HepG2 (cell line): Measurements from ENCODE around the gene ZNF234. TPM values are rescaled to one million over a fixed set of nuclear protein-coding genes. Genes with fewer than 3 reads are reported as not detected.

Experiments
- ATAC-seq: fragments of 200-7000 bp; cut with Tn5 transposase; 3 replicates; pipeline ENCODE4 v1.9.1; 2020; ENCODE audit warnings: mild to moderate bottlenecking, moderate library complexity
- BruUV-seq: library from RNA; stranded (reverse); fragments of 400-500 nt; replicated peaks from 2 replicates; lab custom pipeline; 2021; lab: Mats Ljungman, UMichigan
- CTCF ChIA-PET: fragments of 300-600 bp; formaldehyde crosslinking; extraction: SDS; loops from one replicate; lab custom pipeline; 2021; ENCODE audit warnings: low total read pairs, inconsistent platforms, low intra/inter-chr PET ratio; lab: Yijun Ruan, JAX
- POLR2A ChIA-PET: fragments of 350-600 bp; sonication (Branson Sonifier 250); formaldehyde crosslinking; loops from one replicate; lab custom pipeline; 2020; ENCODE audit warnings: antibody characterized with exemption, inconsistent platforms; lab: Yijun Ruan, JAX
- DNase-seq: peaks from one replicate; pipeline ENCODE4 v3.0.0-alpha.2; 2015; ENCODE audit warnings: low spot score
- FAIRE-seq: peaks from 3 replicates; lab custom pipeline; 2011; peaks lifted over from hg19 to GRCh38; lab: Jason Lieb, UNC
- H2AFZ ChIP-seq: one replicate; pipeline ENCODE4 v1.6.1; 2011; ENCODE audit warnings: low read length, inconsistent platforms
- H3K27ac ChIP-seq: fragments of 300-600 bp; 3 replicates; pipeline ENCODE4 v1.8.0; 2011; ENCODE audit warnings: mixed run types, mild to moderate bottlenecking, mixed read lengths, low read length, inconsistent platforms; ENCODE audit not compliant: insufficient read depth; ENCODE audit errors: extremely low read length
- H3K27me3 ChIP-seq, 2 experiments: fragments of 200-600 bp in 1 of 2; 2 replicates in 1 of 2; 3 replicates in 1 of 2; pipeline versions ENCODE4 v1.6.0 to v1.8.0; 2011; ENCODE audit warnings: low read length in 2 of 2, mild to moderate bottlenecking in 2 of 2, moderate library complexity in 2 of 2, inconsistent platforms in 1 of 2; ENCODE audit not compliant: insufficient read depth in 2 of 2, control insufficient read depth in 1 of 2
- H3K36me3 ChIP-seq, 2 experiments: fragments of 200-600 bp in 1 of 2; replicated peaks in 1 of 2; 2 replicates in 1 of 2; 3 replicates in 1 of 2; pipeline versions ENCODE4 v1.5.1 to v1.8.0; 2011; ENCODE audit warnings: low read length in 2 of 2, inconsistent platforms in 1 of 2; ENCODE audit not compliant: insufficient read depth in 2 of 2, control insufficient read depth in 1 of 2
- H3K4me1 ChIP-seq: 2 replicates; pipeline ENCODE4 v1.5.1; 2012; ENCODE audit warnings: low read length, inconsistent platforms; ENCODE audit not compliant: insufficient read depth
- H3K4me2 ChIP-seq: 2 replicates; pipeline ENCODE4 v1.6.0; 2011; ENCODE audit warnings: low read depth, low read length, inconsistent platforms
- H3K4me3 ChIP-seq, 3 experiments: fragments of 200-600 bp in 1 of 3; sonication (generic), shearing (Covaris generic) in 1 of 3; replicated peaks in 1 of 3; 2 replicates each; pipeline ENCODE4 v1.5.1; 2011 to 2016; ENCODE audit warnings: low read length in 3 of 3, inconsistent platforms in 2 of 3, low read depth in 2 of 3, mild to moderate bottlenecking in 2 of 3, control low read depth in 1 of 3, mixed read lengths in 1 of 3; ENCODE audit not compliant: insufficient read depth in 1 of 3
- H3K79me2 ChIP-seq: one replicate; pipeline ENCODE4 v1.6.1; 2011; ENCODE audit warnings: low read length, inconsistent platforms; ENCODE audit not compliant: insufficient read depth
- H3K9ac ChIP-seq: 2 replicates; pipeline ENCODE4 v1.6.0; 2011; ENCODE audit warnings: mild to moderate bottlenecking, low read depth, low read length, inconsistent platforms; ENCODE audit not compliant: insufficient read depth
- H3K9me3 ChIP-seq: 2 replicates; pipeline ENCODE4 v1.5.1; 2012; ENCODE audit warnings: mild to moderate bottlenecking, low read length
- H4K20me1 ChIP-seq: 2 replicates; pipeline ENCODE4 v1.6.0; 2011; ENCODE audit warnings: inconsistent platforms, mild to moderate bottlenecking, low read length, moderate library complexity; ENCODE audit not compliant: insufficient read depth
- PAF1 ChIP-seq: IDR thresholded peaks from 2 replicates; pipeline ENCODE4 v1.6.1; 2016; ENCODE audit warnings: missing genetic modification reagents, missing compliant biosample characterization
- PLRG1 ChIP-seq: fragments of 450-650 bp; conservative IDR thresholded peaks from 2 replicates; pipeline ENCODE4 v1.6.1; 2016
- ZNF619 ChIP-seq: sonication (generic); formaldehyde crosslinking; IDR thresholded peaks from 2 replicates; pipeline ENCODE4 v1.4.0; 2020; ENCODE audit warnings: mild to moderate bottlenecking, missing genetic modification reagents
- WGBS: methylation state at CpG from one replicate; pipeline ENCODE4 v1.1.6; 2017; ENCODE audit warnings: low lambda C conversion rate; 5-methylcytosine and 5-hydroxymethylcytosine counted together
- in situ Hi-C: cut with HindIII; loops from 2 replicates; pipeline ENCODE4 v1.10.0; 2017; ENCODE audit warnings: low pct_unique_long_range_greater_than_20kb; ENCODE audit not compliant: extremely low pct_ligation_motif_present
- intact Hi-C: fragments of 100-400 bp; cut with micrococcal nuclease; formaldehyde crosslinking; loops from one replicate; pipeline ENCODE4 v1.10.0; 2022; ENCODE audit not compliant: unreplicated experiment
- polyA plus RNA-seq, 8 experiments: library from polyadenylated mRNA; depleted of rRNA in 3 of 8; stranded (reverse) in 7 of 8; unstranded in 1 of 8; fragments of >200 nt; fragmentation: Illumina TruSeq in 4 of 8; extraction: Trizol in 4 of 8; gene quantifications; 2 replicates each; pipeline versions ENCODE4 v1.2.1 to v1.2.3, GENCODE V29; 2011 to 2016; ENCODE audit warnings: low read depth in 4 of 8, missing spikeins in 1 of 8, mixed read lengths in 1 of 8; ENCODE audit not compliant: insufficient read depth in 1 of 8
- total RNA-seq, 5 experiments: library from RNA; depleted of rRNA; stranded (reverse); fragments of >200 nt; fragmentation: Illumina TruSeq; extraction: Trizol; gene quantifications; 2 replicates each; pipeline ENCODE4 v1.2.3, GENCODE V29; 2016; ENCODE audit warnings: low read depth in 1 of 5
- TF ChIP-seq, protein P1 (sequence below): sonication (generic); formaldehyde crosslinking; IDR thresholded peaks from one replicate; pipeline ENCODE4 v1.5.1; 2020; ENCODE audit warnings: mild to moderate bottlenecking, missing genetic modification reagents; ENCODE audit errors: not compliant biosample characterization
- TF ChIP-seq, protein P2 (sequence below): sonication (generic); formaldehyde crosslinking; IDR thresholded peaks from 2 replicates; pipeline ENCODE4 v1.4.0; 2020; ENCODE audit warnings: missing genetic modification reagents
- TF ChIP-seq, protein P3 (sequence below): sonication (generic); formaldehyde crosslinking; IDR thresholded peaks from 2 replicates; pipeline ENCODE4 v1.4.0; 2020; ENCODE audit warnings: missing genetic modification reagents

The ZNF234 gene
- total and polyA plus RNA-seq, 2 of the 13 experiments (the other 11 are each of a cell fraction or from before 2014, with no cell fraction given) = 3.5 to 11.2 TPM

DNA sequence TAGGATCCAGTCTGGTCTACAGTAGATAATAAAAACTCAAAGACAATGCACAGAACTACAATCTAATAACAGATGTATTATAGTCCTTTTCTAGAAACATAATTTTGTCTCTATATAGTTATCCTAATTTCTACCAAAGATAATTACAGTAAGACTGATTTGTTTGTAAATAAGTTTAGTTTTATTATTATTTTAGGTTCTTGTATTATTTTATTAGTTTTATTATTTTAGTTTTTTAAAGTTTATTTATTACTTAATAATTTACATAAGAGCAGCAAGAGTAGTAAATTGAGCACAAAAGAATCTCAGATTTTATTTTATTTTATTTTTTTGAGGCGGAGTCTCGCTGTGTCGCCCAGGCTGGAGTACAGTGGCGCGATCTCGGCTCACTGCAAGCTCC lies 48.7 kb downstream of the ZNF234 start:
- peaks cover 11% of the 10 kb centered on the region; the same call in 1 of the 2 replicates for H3K9me3 ChIP-seq
- H2AFZ ChIP-seq = no peak overlapping the region
- FAIRE-seq (no peak), ATAC-seq (no peak), DNase-seq (no peak)
- BruUV-seq = no TSS peak
- intact Hi-C loops = no loop called here
- H3K27me3 ChIP-seq = no peaks in the 10 kb centered on the region
- no peak overlapping the region for H3K9ac ChIP-seq
- no peaks in the 10 kb centered on the region for H3K36me3 ChIP-seq
- in situ Hi-C loops = no loop called here
- no peak for TF ChIP-seq ZNF619 (CRISPR knock-in tag)
- TF ChIP-seq, protein P1, sequence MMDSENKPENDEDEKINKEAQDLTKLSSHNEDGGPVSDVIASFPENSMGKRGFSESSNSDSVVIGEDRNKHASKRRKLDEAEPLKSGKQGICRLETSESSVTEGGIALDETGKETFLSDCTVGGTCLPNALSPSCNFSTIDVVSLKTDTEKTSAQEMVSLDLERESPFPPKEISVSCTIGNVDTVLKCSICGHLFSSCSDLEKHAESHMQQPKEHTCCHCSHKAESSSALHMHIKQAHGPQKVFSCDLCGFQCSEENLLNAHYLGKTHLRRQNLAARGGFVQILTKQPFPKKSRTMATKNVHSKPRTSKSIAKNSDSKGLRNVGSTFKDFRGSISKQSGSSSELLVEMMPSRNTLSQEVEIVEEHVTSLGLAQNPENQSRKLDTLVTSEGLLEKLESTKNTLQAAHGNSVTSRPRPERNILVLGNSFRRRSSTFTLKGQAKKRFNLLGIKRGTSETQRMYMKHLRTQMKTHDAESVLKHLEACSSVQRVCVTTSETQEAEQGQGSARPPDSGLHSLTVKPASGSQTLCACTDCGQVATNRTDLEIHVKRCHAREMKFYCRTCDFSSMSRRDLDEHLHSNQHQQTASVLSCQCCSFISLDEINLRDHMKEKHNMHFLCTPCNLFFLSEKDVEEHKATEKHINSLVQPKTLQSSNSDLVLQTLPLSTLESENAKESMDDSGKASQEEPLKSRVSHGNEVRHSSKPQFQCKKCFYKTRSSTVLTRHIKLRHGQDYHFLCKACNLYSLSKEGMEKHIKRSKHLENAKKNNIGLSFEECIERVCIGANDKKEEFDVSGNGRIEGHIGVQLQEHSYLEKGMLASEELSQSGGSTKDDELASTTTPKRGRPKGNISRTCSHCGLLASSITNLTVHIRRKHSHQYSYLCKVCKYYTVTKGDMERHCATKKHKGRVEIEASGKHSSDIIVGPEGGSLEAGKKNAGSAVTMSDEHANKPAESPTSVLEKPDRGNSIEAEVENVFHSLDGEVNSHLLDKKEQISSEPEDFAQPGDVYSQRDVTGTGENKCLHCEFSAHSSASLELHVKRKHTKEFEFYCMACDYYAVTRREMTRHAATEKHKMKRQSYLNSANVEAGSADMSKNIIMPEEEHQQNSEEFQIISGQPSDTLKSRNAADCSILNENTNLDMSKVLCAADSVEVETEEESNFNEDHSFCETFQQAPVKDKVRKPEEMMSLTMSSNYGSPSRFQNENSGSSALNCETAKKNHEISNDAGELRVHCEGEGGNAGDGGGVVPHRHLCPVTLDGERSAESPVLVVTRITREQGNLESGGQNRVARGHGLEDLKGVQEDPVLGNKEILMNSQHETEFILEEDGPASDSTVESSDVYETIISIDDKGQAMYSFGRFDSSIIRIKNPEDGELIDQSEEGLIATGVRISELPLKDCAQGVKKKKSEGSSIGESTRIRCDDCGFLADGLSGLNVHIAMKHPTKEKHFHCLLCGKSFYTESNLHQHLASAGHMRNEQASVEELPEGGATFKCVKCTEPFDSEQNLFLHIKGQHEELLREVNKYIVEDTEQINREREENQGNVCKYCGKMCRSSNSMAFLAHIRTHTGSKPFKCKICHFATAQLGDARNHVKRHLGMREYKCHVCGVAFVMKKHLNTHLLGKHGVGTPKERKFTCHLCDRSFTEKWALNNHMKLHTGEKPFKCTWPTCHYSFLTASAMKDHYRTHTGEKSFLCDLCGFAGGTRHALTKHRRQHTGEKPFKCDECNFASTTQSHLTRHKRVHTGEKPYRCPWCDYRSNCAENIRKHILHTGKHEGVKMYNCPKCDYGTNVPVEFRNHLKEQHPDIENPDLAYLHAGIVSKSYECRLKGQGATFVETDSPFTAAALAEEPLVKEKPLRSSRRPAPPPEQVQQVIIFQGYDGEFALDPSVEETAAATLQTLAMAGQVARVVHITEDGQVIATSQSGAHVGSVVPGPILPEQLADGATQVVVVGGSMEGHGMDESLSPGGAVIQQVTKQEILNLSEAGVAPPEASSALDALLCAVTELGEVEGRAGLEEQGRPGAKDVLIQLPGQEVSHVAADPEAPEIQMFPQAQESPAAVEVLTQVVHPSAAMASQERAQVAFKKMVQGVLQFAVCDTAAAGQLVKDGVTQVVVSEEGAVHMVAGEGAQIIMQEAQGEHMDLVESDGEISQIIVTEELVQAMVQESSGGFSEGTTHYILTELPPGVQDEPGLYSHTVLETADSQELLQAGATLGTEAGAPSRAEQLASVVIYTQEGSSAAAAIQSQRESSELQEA = no peak
- TF ChIP-seq, protein P2, sequence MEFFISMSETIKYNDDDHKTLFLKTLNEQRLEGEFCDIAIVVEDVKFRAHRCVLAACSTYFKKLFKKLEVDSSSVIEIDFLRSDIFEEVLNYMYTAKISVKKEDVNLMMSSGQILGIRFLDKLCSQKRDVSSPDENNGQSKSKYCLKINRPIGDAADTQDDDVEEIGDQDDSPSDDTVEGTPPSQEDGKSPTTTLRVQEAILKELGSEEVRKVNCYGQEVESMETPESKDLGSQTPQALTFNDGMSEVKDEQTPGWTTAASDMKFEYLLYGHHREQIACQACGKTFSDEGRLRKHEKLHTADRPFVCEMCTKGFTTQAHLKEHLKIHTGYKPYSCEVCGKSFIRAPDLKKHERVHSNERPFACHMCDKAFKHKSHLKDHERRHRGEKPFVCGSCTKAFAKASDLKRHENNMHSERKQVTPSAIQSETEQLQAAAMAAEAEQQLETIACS (CRISPR knock-in tag) = no peak
- TF ChIP-seq, protein P3, sequence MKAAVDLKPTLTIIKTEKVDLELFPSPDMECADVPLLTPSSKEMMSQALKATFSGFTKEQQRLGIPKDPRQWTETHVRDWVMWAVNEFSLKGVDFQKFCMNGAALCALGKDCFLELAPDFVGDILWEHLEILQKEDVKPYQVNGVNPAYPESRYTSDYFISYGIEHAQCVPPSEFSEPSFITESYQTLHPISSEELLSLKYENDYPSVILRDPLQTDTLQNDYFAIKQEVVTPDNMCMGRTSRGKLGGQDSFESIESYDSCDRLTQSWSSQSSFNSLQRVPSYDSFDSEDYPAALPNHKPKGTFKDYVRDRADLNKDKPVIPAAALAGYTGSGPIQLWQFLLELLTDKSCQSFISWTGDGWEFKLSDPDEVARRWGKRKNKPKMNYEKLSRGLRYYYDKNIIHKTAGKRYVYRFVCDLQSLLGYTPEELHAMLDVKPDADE (CRISPR knock-in tag) = no peak
- no peak for TF ChIP-seq PAF1 (CRISPR knock-in tag)
- no peak for TF ChIP-seq PLRG1
- ChIA-PET CTCF (no interaction called here), POLR2A (no interaction called here)
- H3K4me3 ChIP-seq = no peak overlapping the region
- H3K4me2 ChIP-seq = no peak overlapping the region
- H3K4me1 ChIP-seq = no peaks in the 10 kb centered on the region
- 93% methylated on average over 6 of the region's 6 CpGs for WGBS
- no peaks in the 10 kb centered on the region for H3K79me2 ChIP-seq
- H4K20me1 ChIP-seq = no peaks in the 10 kb centered on the region
- H3K27ac ChIP-seq = no peak overlapping the region
